Testis (tissue), 3 donors: ENCODE data around the gene TMEM233. TPM values are rescaled to one million over a fixed set of nuclear protein-coding genes. Genes with fewer than 3 reads are reported as not detected.

Experiments used
- DNase-seq: peaks from one replicate; pipeline ENCODE4 v3.0.0-alpha.2; 2019
- H3K27ac ChIP-seq, 2 donors: fragments of 200-600 bp; sonication (generic); one replicate each; pipeline ENCODE4 v1.5.1; 2019
- H3K27me3 ChIP-seq: fragments of 200-600 bp; sonication (generic); one replicate; pipeline ENCODE4 v1.5.1; 2019
- H3K36me3 ChIP-seq: fragments of 200-600 bp; sonication (generic); one replicate; pipeline ENCODE4 v1.5.1; 2017; ENCODE audit warnings: low read depth; ENCODE audit errors: missing control alignments
- H3K4me1 ChIP-seq: fragments of 200-600 bp; sonication (generic); one replicate; pipeline ENCODE4 v1.5.1; 2019
- H3K4me3 ChIP-seq, 2 donors: fragments of 200-600 bp; sonication (generic); one replicate each; pipeline ENCODE4 v1.5.1; 2017 to 2019
- H3K9me3 ChIP-seq: fragments of 200-600 bp; sonication (generic); one replicate; pipeline ENCODE4 v1.5.1; 2017
- POLR2A ChIP-seq: fragments of 450-650 bp; IDR thresholded peaks from one replicate; pipeline ENCODE4 v1.6.1; 2017; ENCODE audit warnings: antibody characterized with exemption, mild to moderate bottlenecking, moderate library complexity
- WGBS, 2 donors: methylation state at CpG; one replicate each; pipeline ENCODE4 v1.1.5; 2018; 5-methylcytosine and 5-hydroxymethylcytosine counted together
- intact Hi-C: fragments of 100-400 bp; cut with DNase I; formaldehyde crosslinking; loops from one replicate; pipeline ENCODE4 v1.15.1; 2023; ENCODE audit warnings: low total_unique reads
- polyA plus RNA-seq: library from polyadenylated mRNA; stranded (reverse); fragments of 350-450 nt; fragmentation: Illumina TruSeq; extraction: RNeasy Lipid Tissue Mini Kit (QIAGEN cat#74804); gene quantifications from one replicate; pipeline ENCODE4 v1.2.3, GENCODE V29; 2014; ENCODE audit warnings: low read depth, low replicate concordance; ENCODE audit not compliant: insufficient read depth
- total RNA-seq, 2 donors: library from RNA; depleted of rRNA; stranded (reverse); fragments of >200 nt; gene quantifications; one replicate each; pipeline ENCODE4 v1.2.3, GENCODE V29; 2016
- TF ChIP-seq, protein P1 (sequence below), 3 experiments: fragments of 450-650 bp in 2 of 3; fragments of 200-600 bp in 1 of 3; sonication (generic) in 1 of 3; IDR thresholded peaks; one replicate each; pipeline ENCODE4 v1.5.1; 2016 to 2019; ENCODE audit warnings: antibody characterized with exemption in 3 of 3, mild to moderate bottlenecking in 2 of 3, moderate library complexity in 1 of 3

TMEM233 gene
- total and polyA plus RNA-seq, 3 donors from 2014 or later: 0.31 to 0.47 TPM; not detected in 1

DNA sequence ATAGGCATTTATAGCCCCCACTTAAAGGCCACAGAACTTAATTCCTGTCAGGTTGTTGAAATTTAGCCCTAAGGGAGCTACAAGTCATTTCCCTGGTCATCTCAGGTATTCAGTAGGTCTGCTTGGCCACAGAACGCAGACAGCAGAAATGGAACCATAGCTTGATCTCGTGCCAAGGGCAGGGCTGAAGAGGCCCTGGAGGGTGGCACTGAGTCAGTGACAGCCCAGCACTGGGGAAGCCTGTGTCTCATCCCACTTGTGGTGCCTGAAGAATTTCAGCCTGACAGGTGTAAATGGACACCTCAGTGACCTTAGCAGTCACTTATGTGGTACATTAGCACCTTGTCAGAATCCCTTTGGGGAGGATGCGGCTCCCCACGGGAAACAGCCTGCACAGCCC is 81.0 kb downstream of the TMEM233 start:
- Histone ChIP-seq H3K4me3 (no peak overlapping the region), H3K27me3 (no peaks in the 10 kb centered on the region), H3K9me3 (no peaks in the 10 kb centered on the region), H3K36me3 (no peaks in the 10 kb centered on the region), H3K27ac (no peak overlapping the region), H3K4me1 (peaks cover 9% of the 10 kb centered on the region)
- intact Hi-C loops: no loop called here
- TF ChIP-seq POLR2A: no peak
- TF ChIP-seq, protein P1, sequence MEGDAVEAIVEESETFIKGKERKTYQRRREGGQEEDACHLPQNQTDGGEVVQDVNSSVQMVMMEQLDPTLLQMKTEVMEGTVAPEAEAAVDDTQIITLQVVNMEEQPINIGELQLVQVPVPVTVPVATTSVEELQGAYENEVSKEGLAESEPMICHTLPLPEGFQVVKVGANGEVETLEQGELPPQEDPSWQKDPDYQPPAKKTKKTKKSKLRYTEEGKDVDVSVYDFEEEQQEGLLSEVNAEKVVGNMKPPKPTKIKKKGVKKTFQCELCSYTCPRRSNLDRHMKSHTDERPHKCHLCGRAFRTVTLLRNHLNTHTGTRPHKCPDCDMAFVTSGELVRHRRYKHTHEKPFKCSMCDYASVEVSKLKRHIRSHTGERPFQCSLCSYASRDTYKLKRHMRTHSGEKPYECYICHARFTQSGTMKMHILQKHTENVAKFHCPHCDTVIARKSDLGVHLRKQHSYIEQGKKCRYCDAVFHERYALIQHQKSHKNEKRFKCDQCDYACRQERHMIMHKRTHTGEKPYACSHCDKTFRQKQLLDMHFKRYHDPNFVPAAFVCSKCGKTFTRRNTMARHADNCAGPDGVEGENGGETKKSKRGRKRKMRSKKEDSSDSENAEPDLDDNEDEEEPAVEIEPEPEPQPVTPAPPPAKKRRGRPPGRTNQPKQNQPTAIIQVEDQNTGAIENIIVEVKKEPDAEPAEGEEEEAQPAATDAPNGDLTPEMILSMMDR (IDR thresholded peaks at IDR 0.05): no peak
- WGBS, 2 donors: 89 to 95% methylated on average over 4 of the region's 4 CpGs
- DNase-seq: no peak

DNA sequence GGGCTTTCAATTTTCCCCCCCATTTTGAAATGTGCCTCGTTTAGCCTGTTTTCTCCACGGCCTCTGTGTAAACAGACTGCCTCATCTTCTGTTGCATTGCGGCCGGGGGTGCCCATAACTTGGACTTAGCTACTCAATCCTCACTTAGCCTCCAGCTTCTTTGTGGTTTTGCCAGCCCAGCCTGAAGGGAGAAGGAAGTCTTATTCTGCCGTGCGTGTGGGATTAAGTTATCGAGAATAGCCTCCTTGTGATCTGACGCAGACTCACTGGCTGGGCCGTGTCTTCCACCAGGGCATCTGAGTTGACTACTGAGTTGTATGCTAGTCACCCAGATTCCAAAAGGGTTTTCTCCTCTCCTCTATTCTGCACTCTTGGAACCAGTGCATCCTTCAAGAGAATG is 82.4 kb downstream of the TMEM233 start:
- no peak for DNase-seq
- Histone ChIP-seq H3K36me3 (no peaks in the 10 kb centered on the region), H3K27ac (no peak overlapping the region), H3K27me3 (no peaks in the 10 kb centered on the region), H3K4me1 (no peaks in the 10 kb centered on the region), H3K4me3 (no peak overlapping the region), H3K9me3 (no peaks in the 10 kb centered on the region)
- 89% methylated on average over 9 of the region's 9 CpGs for WGBS, 2 donors
- TF ChIP-seq, protein P1 (IDR thresholded peaks at IDR 0.05): no peak
- TF ChIP-seq POLR2A: no peak
- intact Hi-C loops: no loop called here

DNA sequence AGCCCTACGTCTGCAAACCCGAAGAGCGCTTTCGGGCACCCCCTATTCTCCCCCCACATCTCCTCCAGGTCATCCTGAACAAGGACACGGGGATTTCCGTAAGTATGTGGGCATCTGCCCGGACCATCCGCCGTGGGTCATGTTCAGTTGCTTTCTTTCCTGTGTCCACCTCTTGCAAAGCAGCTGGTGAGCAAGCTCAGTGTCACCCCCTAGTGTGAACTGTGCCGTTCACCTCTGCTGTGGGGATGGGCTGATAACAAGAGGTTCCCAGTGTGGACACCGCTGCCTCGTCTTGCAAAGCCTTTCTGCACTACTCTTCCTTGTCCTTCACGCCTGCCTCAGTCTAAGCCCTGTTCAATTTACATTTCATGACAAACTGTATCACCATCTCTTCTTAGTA is 83.0 kb downstream of the TMEM233 start:
- intact Hi-C loops: no loop called here
- no peak for DNase-seq
- H3K4me3 ChIP-seq: no peak overlapping the region
- TF ChIP-seq POLR2A: no peak
- TF ChIP-seq, protein P1 (IDR thresholded peaks at IDR 0.05): no peak
- no peak overlapping the region for H3K27ac ChIP-seq
- H3K9me3 ChIP-seq: no peaks in the 10 kb centered on the region
- no peaks in the 10 kb centered on the region for H3K4me1 ChIP-seq
- no peaks in the 10 kb centered on the region for H3K27me3 ChIP-seq
- H3K36me3 ChIP-seq: no peaks in the 10 kb centered on the region
- 91 to 93% methylated on average over 13 of the region's 13 CpGs for WGBS, 2 donors

DNA sequence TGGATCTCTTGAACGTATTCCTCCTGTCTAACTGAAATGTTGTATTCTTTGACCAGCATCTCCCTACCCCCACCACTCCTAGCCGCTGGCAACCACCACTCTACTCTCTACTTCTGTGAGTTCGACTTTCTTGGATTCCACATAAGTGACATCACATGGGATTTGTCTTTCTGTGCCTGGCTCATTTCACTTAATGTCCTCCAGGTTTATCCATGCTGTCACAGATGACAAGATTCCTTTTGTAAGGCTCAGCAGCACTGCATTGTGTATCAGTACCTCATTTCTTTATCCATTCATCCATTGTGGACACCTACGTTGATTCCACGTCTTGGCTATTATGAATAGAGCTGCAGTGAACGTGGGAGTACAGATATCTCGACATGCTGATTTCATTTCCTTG is 84.9 kb downstream of the TMEM233 start:
- WGBS, 2 donors: 85 to 86% methylated on average over 7 of the region's 7 CpGs
- H3K27me3 ChIP-seq: no peaks in the 10 kb centered on the region
- H3K27ac ChIP-seq: no peak overlapping the region
- intact Hi-C loops: no loop called here
- H3K4me1 ChIP-seq: peaks cover 4% of the 10 kb centered on the region
- no peaks in the 10 kb centered on the region for H3K9me3 ChIP-seq
- no peaks in the 10 kb centered on the region for H3K36me3 ChIP-seq
- DNase-seq: no peak
- TF ChIP-seq, protein P1 (IDR thresholded peaks at IDR 0.05): no peak
- no peak for TF ChIP-seq POLR2A
- no peak overlapping the region for H3K4me3 ChIP-seq

DNA sequence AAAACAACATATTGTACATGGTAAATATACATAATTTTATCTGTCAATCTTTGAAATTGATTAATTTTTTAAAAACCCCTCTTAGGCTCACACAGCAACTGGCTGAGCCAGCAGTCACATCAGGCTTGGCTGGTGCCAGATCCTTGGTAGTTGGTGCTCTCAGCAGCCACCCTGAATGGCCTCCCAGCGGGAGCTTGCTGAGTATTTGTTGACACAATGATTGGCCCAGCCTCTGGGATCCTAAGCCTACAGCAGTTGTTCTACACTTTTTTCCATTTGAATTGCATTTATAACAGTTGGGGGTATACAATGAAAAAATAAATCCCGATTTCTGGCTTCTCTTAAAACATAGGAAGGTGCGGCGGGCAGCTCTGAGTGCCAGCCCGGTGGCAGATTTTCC is 85.5 kb downstream of the TMEM233 start:
- no peaks in the 10 kb centered on the region for H3K27me3 ChIP-seq
- TF ChIP-seq, protein P1 (IDR thresholded peaks at IDR 0.05): no peak
- no peak for TF ChIP-seq POLR2A
- DNase-seq: no peak
- no peaks in the 10 kb centered on the region for H3K36me3 ChIP-seq
- H3K27ac ChIP-seq: no peak overlapping the region
- intact Hi-C loops: no loop called here
- H3K9me3 ChIP-seq: no peaks in the 10 kb centered on the region
- H3K4me1 ChIP-seq: peaks cover 4% of the 10 kb centered on the region
- 94 to 95% methylated on average over 5 of the region's 5 CpGs for WGBS, 2 donors
- no peak overlapping the region for H3K4me3 ChIP-seq
